ENCODE data around the gene RASSF10. TPM values are rescaled to one million over a fixed set of nuclear protein-coding genes. Genes with fewer than 3 reads are reported as not detected.
A peak's percentile ranks its signal among the peaks of the same experiment; 100 is the strongest.

Gene RASSF10
- total and polyA plus RNA-seq, 9 donors = 0.20 to 1.6 (median 0.41) TPM

- no peak for DNase-seq
- Histone ChIP-seq H3K9me3 (replicated peaks; ENCODE audit: control insufficient read depth, low read depth, low read length) (no peaks in the 10 kb centered on the region), H3K4me3 (ENCODE audit: low read length) (no peak overlapping the region), H3K27me3 (ENCODE audit: control insufficient read depth, insufficient read depth, low read length) (peaks cover 30% of the 10 kb centered on the region), H3K27ac (ENCODE audit: low read length) (no peak overlapping the region), H3K4me1 (ENCODE audit: control insufficient read depth, insufficient read depth, low read length) (no peaks in the 10 kb centered on the region), H3K36me3 (ENCODE audit: control insufficient read depth, insufficient read depth, low read length) (no peaks in the 10 kb centered on the region)
Observed at GRCh38 chr11:13016415-13016814, 7.3 kb downstream of the RASSF10 start.

GRCh38 chr11:13019313-13019712 lies 10.2 kb downstream of the RASSF10 start:
- no CpG with 5 or more reads among the region's 4 CpGs for WGBS (ENCODE audit: insufficient coverage)
- no peak for DNase-seq
- Histone ChIP-seq H3K4me3 (ENCODE audit: low read length) (no peak overlapping the region), H3K27ac (ENCODE audit: low read length) (no peak overlapping the region), H3K27me3 (ENCODE audit: control insufficient read depth, insufficient read depth, low read length) (peaks cover 11% of the 10 kb centered on the region), H3K9me3 (replicated peaks; ENCODE audit: control insufficient read depth, low read depth, low read length) (no peaks in the 10 kb centered on the region), H3K36me3 (ENCODE audit: control insufficient read depth, insufficient read depth, low read length) (no peaks in the 10 kb centered on the region), H3K4me1 (ENCODE audit: control insufficient read depth, insufficient read depth, low read length) (no peaks in the 10 kb centered on the region)

GRCh38 chr11:13023423-13023822 lies 14.3 kb downstream of the RASSF10 start:
- H3K4me1 ChIP-seq (ENCODE audit: control insufficient read depth, insufficient read depth, low read length) = no peaks in the 10 kb centered on the region
- peaks cover 3% of the 10 kb centered on the region for H3K27me3 ChIP-seq (ENCODE audit: control insufficient read depth, insufficient read depth, low read length)
- H3K9me3 ChIP-seq (replicated peaks; ENCODE audit: control insufficient read depth, low read depth, low read length) = no peaks in the 10 kb centered on the region
- 93% methylated on average over 3 of the region's 5 CpGs for WGBS (ENCODE audit: insufficient coverage)
- no peak overlapping the region for H3K27ac ChIP-seq (ENCODE audit: low read length)
- H3K36me3 ChIP-seq (ENCODE audit: control insufficient read depth, insufficient read depth, low read length) = no peaks in the 10 kb centered on the region
- no peak overlapping the region for H3K4me3 ChIP-seq (ENCODE audit: low read length)
- no peak for DNase-seq

GRCh38 chr11:13026722-13027121 lies 17.6 kb downstream of the RASSF10 start:
- peaks cover 7% of the 10 kb centered on the region for H3K27me3 ChIP-seq (ENCODE audit: control insufficient read depth, insufficient read depth, low read length)
- no peak overlapping the region for H3K27ac ChIP-seq (ENCODE audit: low read length)
- WGBS (ENCODE audit: insufficient coverage) = 100% methylated on average over 1 of the region's 4 CpGs
- no peaks in the 10 kb centered on the region for H3K9me3 ChIP-seq (replicated peaks; ENCODE audit: control insufficient read depth, low read depth, low read length)
- DNase-seq = no peak
- H3K4me1 ChIP-seq (ENCODE audit: control insufficient read depth, insufficient read depth, low read length) = no peaks in the 10 kb centered on the region
- no peak overlapping the region for H3K4me3 ChIP-seq (ENCODE audit: low read length)
- H3K36me3 ChIP-seq (ENCODE audit: control insufficient read depth, insufficient read depth, low read length) = no peaks in the 10 kb centered on the region

GRCh38 chr11:13028322-13028721 lies 19.2 kb downstream of the RASSF10 start:
- H3K9me3 ChIP-seq (replicated peaks; ENCODE audit: control insufficient read depth, low read depth, low read length) = no peaks in the 10 kb centered on the region
- DNase-seq = no peak
- H3K27me3 ChIP-seq (ENCODE audit: control insufficient read depth, insufficient read depth, low read length) = peaks cover 7% of the 10 kb centered on the region
- H3K27ac ChIP-seq (ENCODE audit: low read length) = no peak overlapping the region
- H3K36me3 ChIP-seq (ENCODE audit: control insufficient read depth, insufficient read depth, low read length) = no peaks in the 10 kb centered on the region
- H3K4me3 ChIP-seq (ENCODE audit: low read length) = no peak overlapping the region
- no peaks in the 10 kb centered on the region for H3K4me1 ChIP-seq (ENCODE audit: control insufficient read depth, insufficient read depth, low read length)
- 62% methylated on average over 3 of the region's 3 CpGs for WGBS (ENCODE audit: insufficient coverage)

GRCh38 chr11:13029872-13030271 lies 20.8 kb downstream of the RASSF10 start:
- H3K4me1 ChIP-seq (ENCODE audit: control insufficient read depth, insufficient read depth, low read length) = no peaks in the 10 kb centered on the region
- 89% methylated on average over 3 of the region's 3 CpGs for WGBS (ENCODE audit: insufficient coverage)
- H3K4me3 ChIP-seq (ENCODE audit: low read length) = no peak overlapping the region
- no peaks in the 10 kb centered on the region for H3K36me3 ChIP-seq (ENCODE audit: control insufficient read depth, insufficient read depth, low read length)
- H3K27me3 ChIP-seq (ENCODE audit: control insufficient read depth, insufficient read depth, low read length) = peaks cover 7% of the 10 kb centered on the region
- DNase-seq = no peak
- no peaks in the 10 kb centered on the region for H3K9me3 ChIP-seq (replicated peaks; ENCODE audit: control insufficient read depth, low read depth, low read length)
- no peak overlapping the region for H3K27ac ChIP-seq (ENCODE audit: low read length)

GRCh38 chr11:13030857-13031256 lies 21.7 kb downstream of the RASSF10 start:
- H3K27me3 ChIP-seq (ENCODE audit: control insufficient read depth, insufficient read depth, low read length) = peaks cover 7% of the 10 kb centered on the region
- no peak overlapping the region for H3K4me3 ChIP-seq (ENCODE audit: low read length)
- WGBS (ENCODE audit: insufficient coverage) = 41% methylated on average over 3 of the region's 3 CpGs
- no peak overlapping the region for H3K27ac ChIP-seq (ENCODE audit: low read length)
- no peaks in the 10 kb centered on the region for H3K4me1 ChIP-seq (ENCODE audit: control insufficient read depth, insufficient read depth, low read length)
- no peaks in the 10 kb centered on the region for H3K9me3 ChIP-seq (replicated peaks; ENCODE audit: control insufficient read depth, low read depth, low read length)
- peak; percentile 24 for DNase-seq
- H3K36me3 ChIP-seq (ENCODE audit: control insufficient read depth, insufficient read depth, low read length) = no peaks in the 10 kb centered on the region

- no peaks in the 10 kb centered on the region for H3K36me3 ChIP-seq (ENCODE audit: control insufficient read depth, insufficient read depth, low read length)
- no peak for DNase-seq
- no peak overlapping the region for H3K27ac ChIP-seq (ENCODE audit: low read length)
- H3K4me3 ChIP-seq (ENCODE audit: low read length) = no peak overlapping the region
- H3K9me3 ChIP-seq (replicated peaks; ENCODE audit: control insufficient read depth, low read depth, low read length) = no peaks in the 10 kb centered on the region
- peaks cover 7% of the 10 kb centered on the region for H3K27me3 ChIP-seq (ENCODE audit: control insufficient read depth, insufficient read depth, low read length)
- H3K4me1 ChIP-seq (ENCODE audit: control insufficient read depth, insufficient read depth, low read length) = no peaks in the 10 kb centered on the region
Observed at GRCh38 chr11:13031349-13031748, 22.2 kb downstream of the RASSF10 start.

- WGBS (ENCODE audit: insufficient coverage) = 57% methylated on average over 3 of the region's 4 CpGs
- H3K4me3 ChIP-seq (ENCODE audit: low read length) = no peak overlapping the region
- H3K9me3 ChIP-seq (replicated peaks; ENCODE audit: control insufficient read depth, low read depth, low read length) = no peaks in the 10 kb centered on the region
- no peaks in the 10 kb centered on the region for H3K36me3 ChIP-seq (ENCODE audit: control insufficient read depth, insufficient read depth, low read length)
- H3K27me3 ChIP-seq (ENCODE audit: control insufficient read depth, insufficient read depth, low read length) = peaks cover 3% of the 10 kb centered on the region
- no peaks in the 10 kb centered on the region for H3K4me1 ChIP-seq (ENCODE audit: control insufficient read depth, insufficient read depth, low read length)
- DNase-seq = peak; percentile 24
- H3K27ac ChIP-seq (ENCODE audit: low read length) = no peak overlapping the region
Observed at GRCh38 chr11:13033760-13034533, 24.8 kb downstream of the RASSF10 start.

- H3K36me3 ChIP-seq (ENCODE audit: control insufficient read depth, insufficient read depth, low read length) = no peaks in the 10 kb centered on the region
- H3K9me3 ChIP-seq (replicated peaks; ENCODE audit: control insufficient read depth, low read depth, low read length) = no peaks in the 10 kb centered on the region
- H3K4me3 ChIP-seq (ENCODE audit: low read length) = no peak overlapping the region
- no peak for DNase-seq
- no peak overlapping the region for H3K27ac ChIP-seq (ENCODE audit: low read length)
- H3K27me3 ChIP-seq (ENCODE audit: control insufficient read depth, insufficient read depth, low read length) = no peaks in the 10 kb centered on the region
- WGBS (ENCODE audit: insufficient coverage) = 60% methylated on average over 1 of the region's 4 CpGs
- H3K4me1 ChIP-seq (ENCODE audit: control insufficient read depth, insufficient read depth, low read length) = no peaks in the 10 kb centered on the region
Observed at GRCh38 chr11:13035711-13036110, 26.6 kb downstream of the RASSF10 start.

GRCh38 chr11:13036235-13036634 lies 27.1 kb downstream of the RASSF10 start:
- no peak overlapping the region for H3K4me3 ChIP-seq (ENCODE audit: low read length)
- peaks cover 2% of the 10 kb centered on the region for H3K4me1 ChIP-seq (ENCODE audit: control insufficient read depth, insufficient read depth, low read length)
- H3K27ac ChIP-seq (ENCODE audit: low read length) = no peak overlapping the region
- H3K9me3 ChIP-seq (replicated peaks; ENCODE audit: control insufficient read depth, low read depth, low read length) = no peaks in the 10 kb centered on the region
- no peaks in the 10 kb centered on the region for H3K27me3 ChIP-seq (ENCODE audit: control insufficient read depth, insufficient read depth, low read length)
- no peaks in the 10 kb centered on the region for H3K36me3 ChIP-seq (ENCODE audit: control insufficient read depth, insufficient read depth, low read length)
- DNase-seq = no peak
